ENCODE data around the gene RTTN.

The RTTN gene

DNA sequence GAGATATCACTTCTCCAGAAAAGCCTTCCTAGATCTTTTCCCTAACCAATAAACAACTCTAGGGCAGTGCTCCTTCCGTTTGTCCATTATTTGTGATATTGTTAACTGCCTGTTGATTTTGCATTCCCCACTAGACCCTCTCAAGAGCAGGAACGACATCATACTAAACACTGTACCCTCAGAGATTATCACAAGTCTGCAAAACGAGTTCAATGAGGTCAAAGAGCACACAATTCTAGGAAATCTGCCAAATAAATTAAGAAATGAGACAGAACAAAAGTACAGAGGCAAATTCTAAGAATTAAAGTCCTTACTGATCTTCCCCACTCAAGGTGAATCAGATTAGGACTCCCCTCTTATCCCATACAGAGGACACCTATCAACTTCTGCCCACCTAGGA is 7.6 kb downstream of the RTTN start:
- no peak for DNase-seq (ENCODE audit: low read depth)

- no peak for DNase-seq (ENCODE audit: low read depth)
These were observed 8.5 kb downstream of the RTTN start for GRCh38 chr18:70197026-70197425.

DNA sequence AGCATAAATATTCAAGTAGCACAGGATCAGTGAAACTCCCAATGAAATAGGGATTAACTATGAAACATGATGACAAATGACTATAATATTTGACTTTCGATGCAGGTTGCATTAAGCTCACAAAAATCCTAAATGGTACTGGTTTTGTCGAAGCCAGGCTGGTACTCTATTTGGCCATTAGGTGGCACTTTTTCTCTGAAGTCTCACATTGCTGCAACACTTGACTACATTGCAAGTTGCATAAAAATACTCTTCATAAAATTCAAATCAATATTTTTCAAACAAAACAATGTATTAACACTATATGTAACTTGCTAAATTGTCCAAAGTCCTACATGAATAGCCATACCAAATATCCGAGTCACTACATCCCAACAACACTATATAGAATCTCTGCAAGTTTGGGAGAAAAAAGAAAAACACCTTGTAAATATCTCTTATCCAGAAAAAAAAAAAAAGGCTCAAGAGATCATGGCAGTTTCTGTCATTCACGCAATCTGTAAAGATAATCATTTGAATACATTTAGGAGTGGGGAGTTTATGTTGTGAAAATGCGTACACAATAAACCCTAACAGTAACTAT is 9.5 kb downstream of the RTTN start:
- DNase-seq (ENCODE audit: low read depth), result no peak

GRCh38 chr18:70195014-70195614 is 10.4 kb downstream of the RTTN start:
- DNase-seq (ENCODE audit: low read depth), result no peak

GRCh38 chr18:70194227-70194890 is 11.1 kb downstream of the RTTN start:
- no peak for DNase-seq (ENCODE audit: low read depth)

GRCh38 chr18:70190529-70190928 is 15.0 kb downstream of the RTTN start:
- no peak for DNase-seq (ENCODE audit: low read depth)

DNA sequence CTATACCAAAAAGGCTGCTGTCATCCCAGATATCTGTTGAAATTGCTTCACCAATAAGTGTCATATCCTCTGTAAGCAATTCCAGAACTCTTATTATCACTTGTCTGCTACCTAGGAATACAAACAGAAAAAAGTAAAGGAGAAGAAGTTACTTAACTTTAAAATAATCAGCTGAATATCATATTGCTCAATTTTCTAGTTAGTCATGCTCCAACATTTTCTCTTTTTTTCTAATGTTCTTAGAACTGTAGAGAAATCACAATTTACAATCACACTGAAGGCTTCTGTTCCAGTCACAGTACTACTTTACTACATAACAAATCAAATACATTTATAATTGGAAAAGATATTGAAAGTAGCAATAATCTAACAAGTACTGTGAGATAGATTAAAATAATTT is 17.4 kb downstream of the RTTN start:
- no peak for DNase-seq (ENCODE audit: low read depth)

DNA sequence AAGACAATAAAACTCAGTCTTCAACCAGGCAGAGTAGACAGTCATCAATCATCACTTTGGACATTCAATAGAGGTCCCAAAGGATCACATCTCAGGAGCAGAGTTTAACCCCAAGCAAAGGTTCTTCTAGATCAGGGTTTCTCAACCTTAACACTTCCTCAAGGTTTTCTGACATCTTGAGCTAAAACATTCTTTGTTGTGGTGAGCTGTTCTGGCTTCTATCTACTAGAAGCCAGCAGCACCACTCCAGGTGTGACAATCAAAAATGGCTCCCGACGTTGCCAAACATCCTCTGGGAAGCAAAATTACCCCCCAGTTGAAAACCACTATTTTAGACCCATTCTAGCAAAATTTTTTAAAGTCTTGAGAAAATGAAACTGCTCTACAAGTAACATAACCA is 22.0 kb downstream of the RTTN start:
- DNase-seq (ENCODE audit: low read depth), result no peak

- DNase-seq (ENCODE audit: low read depth), result no peak
These were observed 22.9 kb downstream of the RTTN start for GRCh38 chr18:70182548-70182947.

DNA sequence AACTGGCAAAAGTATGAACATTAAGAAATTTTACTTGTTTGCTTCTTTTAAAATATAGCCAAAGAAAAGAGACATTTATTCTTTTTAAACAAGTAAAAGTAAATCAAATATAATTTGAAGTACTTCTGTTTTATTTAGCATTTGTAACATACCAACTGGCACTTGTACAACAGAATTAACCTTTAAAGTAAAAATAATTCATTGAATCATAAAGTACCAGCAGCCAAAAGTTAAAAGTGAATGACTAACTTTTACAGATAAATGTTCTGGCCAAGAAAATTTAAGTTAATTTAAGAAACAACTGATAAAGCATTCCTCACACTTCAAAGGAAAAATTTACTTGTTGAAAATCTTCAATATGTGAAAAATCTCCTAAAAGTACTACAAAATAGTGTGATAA is 23.8 kb downstream of the RTTN start:
- no peak for DNase-seq (ENCODE audit: low read depth)

DNA sequence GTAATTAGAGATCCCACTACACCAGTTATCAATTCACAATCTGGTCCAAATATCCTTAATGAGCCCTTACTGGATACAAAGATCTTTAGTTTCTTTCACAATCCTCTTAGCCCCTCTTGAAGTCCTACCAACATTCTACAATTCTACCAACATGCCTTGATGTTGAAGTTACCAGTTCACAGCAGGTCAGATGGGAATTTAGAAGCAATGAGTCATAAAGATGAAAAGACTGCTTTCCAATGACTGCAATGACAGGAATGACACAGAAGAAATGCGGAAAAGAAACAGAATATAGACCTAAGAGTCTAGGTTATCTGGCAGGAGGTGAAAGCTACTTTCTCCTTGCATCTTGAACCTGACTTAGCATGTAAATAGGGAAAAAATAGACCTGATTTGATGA is 24.5 kb downstream of the RTTN start:
- DNase-seq (ENCODE audit: low read depth), result no peak

- DNase-seq (ENCODE audit: low read depth), result no peak
These were observed 28.9 kb downstream of the RTTN start for GRCh38 chr18:70176537-70176936.

DNA sequence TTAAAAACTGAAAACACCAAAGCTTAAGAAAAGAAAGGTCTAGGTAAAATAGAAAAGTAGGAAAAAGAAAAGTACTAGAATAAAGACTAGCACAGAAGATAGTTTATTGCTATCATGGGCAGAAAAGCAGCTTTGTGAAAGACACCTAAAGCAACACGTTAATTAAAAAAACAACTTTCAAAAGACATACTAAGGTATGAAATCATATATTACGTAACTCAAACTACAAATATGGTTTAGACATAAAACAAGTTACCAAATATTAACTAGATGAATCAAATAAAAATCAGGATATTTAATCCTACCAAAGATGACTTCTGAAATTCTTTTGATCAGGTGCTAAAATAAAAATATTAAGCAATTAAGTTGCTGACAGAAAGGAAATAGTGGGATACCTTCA is 30.3 kb downstream of the RTTN start:
- no peak for DNase-seq (ENCODE audit: low read depth)

DNA sequence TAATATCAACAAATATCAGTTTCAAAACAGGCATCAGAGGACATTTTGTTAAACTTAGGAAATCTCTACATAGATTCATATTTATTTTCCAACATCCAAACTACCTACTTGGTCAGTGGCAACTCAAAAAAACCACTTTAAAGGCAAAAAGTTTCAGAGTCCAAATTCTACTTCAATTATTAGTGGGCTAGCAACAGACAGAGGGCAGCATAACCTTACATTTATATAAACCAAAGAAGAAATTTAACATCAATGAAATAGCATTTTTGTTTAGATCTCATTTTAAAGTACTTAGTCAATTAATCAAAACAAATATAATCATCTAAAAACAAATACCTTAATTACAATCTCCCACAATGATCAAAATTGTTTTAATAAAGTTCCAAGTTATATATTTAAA is 33.3 kb downstream of the RTTN start:
- no peak for DNase-seq (ENCODE audit: low read depth)

- DNase-seq (ENCODE audit: low read depth), result no peak
These were observed 35.7 kb downstream of the RTTN start for GRCh38 chr18:70169747-70170146.

DNA sequence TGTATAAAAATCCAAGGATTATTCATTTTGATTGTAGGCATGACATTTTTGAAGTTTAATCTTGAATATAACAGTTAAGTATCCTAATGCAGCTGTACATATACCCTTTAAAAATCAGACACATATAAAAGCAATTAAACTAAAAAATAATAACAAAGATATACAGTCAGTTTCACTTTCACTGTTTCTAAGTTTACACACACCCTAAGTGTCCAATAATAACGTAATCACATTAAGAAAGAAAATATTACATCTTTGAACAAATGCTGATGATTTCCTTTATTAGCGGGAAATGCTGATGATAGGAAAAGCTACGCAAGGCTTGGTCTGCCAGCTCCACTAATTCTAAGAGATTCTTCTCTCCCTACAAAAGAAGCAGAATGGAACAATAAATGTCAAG is 38.8 kb downstream of the RTTN start:
- DNase-seq (ENCODE audit: low read depth), result no peak

GRCh38 chr18:70165936-70166335 is 39.6 kb downstream of the RTTN start:
- no peak for DNase-seq (ENCODE audit: low read depth)

- no peak for DNase-seq (ENCODE audit: low read depth)
These were observed 45.3 kb downstream of the RTTN start for GRCh38 chr18:70160073-70160678.

GRCh38 chr18:70158992-70159717 is 46.3 kb downstream of the RTTN start:
- no peak for DNase-seq (ENCODE audit: low read depth)

- DNase-seq (ENCODE audit: low read depth), result no peak
These were observed 48.6 kb downstream of the RTTN start for GRCh38 chr18:70156886-70157285.

DNA sequence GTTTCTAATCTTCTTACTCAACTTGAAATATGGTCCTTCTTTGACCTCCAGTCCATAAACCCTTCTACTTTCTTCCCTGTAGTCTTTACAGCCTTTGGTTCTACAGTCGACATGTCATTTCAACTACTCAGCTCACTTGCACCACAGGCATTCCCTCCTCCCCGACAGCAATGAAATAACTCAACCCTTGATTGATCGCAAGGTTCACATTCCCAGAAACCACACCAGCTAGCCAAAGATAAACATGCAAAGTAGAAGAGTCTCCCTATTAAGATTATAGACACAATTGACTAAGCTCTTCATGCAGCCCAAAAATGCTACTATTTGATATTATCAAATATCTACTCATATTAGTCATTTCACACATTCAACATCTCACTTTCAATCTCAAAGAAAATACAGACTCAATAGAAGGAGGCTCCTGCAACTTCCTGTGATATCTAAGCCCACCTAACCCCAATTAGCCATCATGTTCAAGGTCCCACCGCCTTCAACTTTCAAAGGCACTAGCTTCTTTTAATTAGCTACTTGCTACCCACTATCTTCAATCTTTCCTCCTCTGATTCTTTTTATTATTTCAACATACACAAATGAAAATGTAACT is 50.8 kb downstream of the RTTN start:
- no peak for DNase-seq (ENCODE audit: low read depth)

- no peak for DNase-seq (ENCODE audit: low read depth)
These were observed 53.9 kb downstream of the RTTN start for GRCh38 chr18:70151614-70152013.
